Cerebellar cortex (tissue), 1 donor: ENCODE measurements around the gene DNASE1L2.
"Not testable (repeated sequence)": the region's sequence is repeated elsewhere in the genome, so short reads cannot be mapped to it uniquely, and the experiment has no call there.

Source experiments
- DNase-seq: peaks from one replicate; pipeline ENCODE4 v3.0.0-alpha.2; 2015; ENCODE audit warnings: low spot score

The DNASE1L2 gene

GRCh38 chr16:2236337-2237101, at the start of gene DNASE1L2:
DNASE1L2 (plus strand) TSS chr16:2236444; CDS start chr16:2236817, 373 bp downstream.
- peak; percentile 46 for DNase-seq

GRCh38 chr16:2186505-2186904, 49.7 kb upstream of the DNASE1L2 start:
- DNase-seq: no peak

GRCh38 chr16:2187212-2187611, 49.0 kb upstream of the DNASE1L2 start:
- DNase-seq: no peak

GRCh38 chr16:2188395-2188794, 47.8 kb upstream of the DNASE1L2 start:
- DNase-seq: no peak

- DNase-seq: no peak
Observed at GRCh38 chr16:2189252-2189893, 46.9 kb upstream of the DNASE1L2 start.

- no peak for DNase-seq
Observed at GRCh38 chr16:2190002-2190658, 46.1 kb upstream of the DNASE1L2 start.

- no peak for DNase-seq
Observed at GRCh38 chr16:2190659-2191445, 45.4 kb upstream of the DNASE1L2 start.

GRCh38 chr16:2191446-2191706, 44.9 kb upstream of the DNASE1L2 start:
- DNase-seq: no peak

GRCh38 chr16:2194166-2194834, 41.9 kb upstream of the DNASE1L2 start:
- no peak for DNase-seq

GRCh38 chr16:2194852-2195321, 41.4 kb upstream of the DNASE1L2 start:
- DNase-seq: peak; percentile 88

- DNase-seq: no peak
Observed at GRCh38 chr16:2195322-2196161, 40.7 kb upstream of the DNASE1L2 start.

GRCh38 chr16:2196162-2196980, 39.9 kb upstream of the DNASE1L2 start, which contains the start of gene CASKIN1:
CASKIN1 (minus strand) TSS chr16:2196605; CDS start chr16:2196432, 173 bp downstream.
- no peak for DNase-seq

GRCh38 chr16:2196981-2197511, 39.2 kb upstream of the DNASE1L2 start:
- no peak for DNase-seq

GRCh38 chr16:2197765-2198164, 38.5 kb upstream of the DNASE1L2 start:
- DNase-seq: no peak

- DNase-seq: no peak
Observed at GRCh38 chr16:2198283-2198682, 38.0 kb upstream of the DNASE1L2 start.

- DNase-seq: no peak
Observed at GRCh38 chr16:2199095-2199494, 37.1 kb upstream of the DNASE1L2 start.

GRCh38 chr16:2199621-2200139, 36.6 kb upstream of the DNASE1L2 start:
- no peak for DNase-seq

- no peak for DNase-seq
Observed at GRCh38 chr16:2200313-2200712, 35.9 kb upstream of the DNASE1L2 start.

GRCh38 chr16:2203119-2203688, 33.0 kb upstream of the DNASE1L2 start:
- not testable (repeated sequence) for DNase-seq
